Activated B cell treated with CpG ODN at 0.5 μM for 24 hours (primary cell): ENCODE results near the gene GNA14. TPM values are rescaled to one million over a fixed set of nuclear protein-coding genes. Genes with fewer than 3 reads are reported as not detected.

Experiments used
- ATAC-seq: fragments of 200-7000 bp; cut with Tn5 transposase; one replicate; pipeline ENCODE4 v1.10.0; 2021; ENCODE audit warnings: low read depth, mild to moderate bottlenecking, moderate library complexity
- CTCF ChIA-PET: fragments of 350-600 bp; sonication (Branson Sonifier 250); formaldehyde crosslinking; loops from one replicate; lab custom pipeline; 2021; ENCODE audit warnings: antibody characterized with exemption; lab: Charles Lee
- POLR2A ChIA-PET: fragments of 350-600 bp; sonication (Branson Sonifier 250); formaldehyde crosslinking; loops from one replicate; lab custom pipeline; 2021; ENCODE audit warnings: antibody characterized with exemption; lab: Charles Lee
- DNase-seq: peaks from one replicate; pipeline ENCODE4 v3.0.0; 2022
- H3K27ac Mint-ChIP-seq: one replicate; pipeline ENCODE4 v1.8.0; 2020; ENCODE audit warnings: mixed read lengths
- H3K27me3 Mint-ChIP-seq: one replicate; pipeline ENCODE4 v1.8.0; 2021; ENCODE audit warnings: mixed read lengths
- H3K36me3 Mint-ChIP-seq: one replicate; pipeline ENCODE4 v1.8.0; 2021; ENCODE audit warnings: low read depth, mixed read lengths
- H3K4me1 Mint-ChIP-seq: one replicate; pipeline ENCODE4 v1.8.0; 2021; ENCODE audit warnings: mixed read lengths
- H3K4me3 Mint-ChIP-seq: one replicate; pipeline ENCODE4 v1.8.0; 2020; ENCODE audit warnings: mild to moderate bottlenecking, mixed read lengths
- H3K9me3 Mint-ChIP-seq: one replicate; pipeline ENCODE4 v1.8.0; 2020; ENCODE audit warnings: mixed read lengths
- CTCF ChIP-seq: fragments of 200-600 bp; IDR thresholded peaks from one replicate; pipeline ENCODE4 v1.8.0; 2022; ENCODE audit warnings: antibody characterized with exemption, mild to moderate bottlenecking
- intact Hi-C: fragments of 100-400 bp; cut with micrococcal nuclease; formaldehyde crosslinking; loops from one replicate; pipeline ENCODE4 v1.15.1; 2024
- total RNA-seq: library from RNA; stranded (reverse); gene quantifications from 2 replicates; pipeline ENCODE4 v1.2.3, GENCODE V29; 2022

The GNA14 gene
- total RNA-seq, 1 donor from 2014 or later, result not detected

GRCh38 chr9:77462066-77462465 is 186.1 kb downstream of the GNA14 start:
- no peaks in the 10 kb centered on the region for H3K4me1 Mint-ChIP-seq
- ChIA-PET CTCF (no interaction called here), POLR2A (no interaction called here)
- no peak overlapping the region for H3K27ac Mint-ChIP-seq
- DNase-seq (no peak), ATAC-seq (no peak)
- no peak for TF ChIP-seq CTCF
- H3K36me3 Mint-ChIP-seq, result no peaks in the 10 kb centered on the region
- H3K4me3 Mint-ChIP-seq, result no peak overlapping the region
- intact Hi-C loops, result no loop called here
- H3K27me3 Mint-ChIP-seq, result peaks cover 7% of the 10 kb centered on the region
- no peaks in the 10 kb centered on the region for H3K9me3 Mint-ChIP-seq

DNA sequence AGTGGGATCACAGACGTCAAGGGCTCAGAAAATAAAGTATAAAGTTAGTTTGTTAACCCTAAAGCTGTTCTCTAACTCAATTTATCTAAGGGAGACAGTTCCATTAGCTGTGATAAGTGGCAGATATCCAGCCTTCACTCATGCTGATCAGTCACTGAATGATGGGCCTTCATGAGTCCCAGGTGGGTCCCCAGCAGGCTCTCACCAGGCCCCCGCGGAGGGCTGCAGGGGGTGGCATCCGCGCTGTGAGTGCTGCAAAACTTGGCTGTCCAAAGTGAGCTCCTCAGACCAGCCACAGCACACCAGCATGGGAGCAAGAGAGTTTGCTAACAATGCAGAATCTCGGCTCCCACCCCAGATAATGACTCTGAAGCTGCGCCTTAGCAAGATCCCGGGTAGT is 187.2 kb downstream of the GNA14 start:
- no peaks in the 10 kb centered on the region for H3K9me3 Mint-ChIP-seq
- H3K36me3 Mint-ChIP-seq, result no peaks in the 10 kb centered on the region
- peaks cover 2% of the 10 kb centered on the region for H3K4me1 Mint-ChIP-seq
- no peak overlapping the region for H3K27ac Mint-ChIP-seq
- peaks cover 9% of the 10 kb centered on the region for H3K27me3 Mint-ChIP-seq
- H3K4me3 Mint-ChIP-seq, result no peak overlapping the region
- intact Hi-C loops, result no loop called here
- no peak for TF ChIP-seq CTCF
- DNase-seq (no peak), ATAC-seq (no peak)
- POLR2A ChIA-PET, result no interaction called here
- CTCF ChIA-PET, result interaction anchor here (0.8 to 1.3 kb wide), 2 partner anchors 27 to 575 kb away, joined by 3 read pairs; no protein-coding TSS in a partner anchor

DNA sequence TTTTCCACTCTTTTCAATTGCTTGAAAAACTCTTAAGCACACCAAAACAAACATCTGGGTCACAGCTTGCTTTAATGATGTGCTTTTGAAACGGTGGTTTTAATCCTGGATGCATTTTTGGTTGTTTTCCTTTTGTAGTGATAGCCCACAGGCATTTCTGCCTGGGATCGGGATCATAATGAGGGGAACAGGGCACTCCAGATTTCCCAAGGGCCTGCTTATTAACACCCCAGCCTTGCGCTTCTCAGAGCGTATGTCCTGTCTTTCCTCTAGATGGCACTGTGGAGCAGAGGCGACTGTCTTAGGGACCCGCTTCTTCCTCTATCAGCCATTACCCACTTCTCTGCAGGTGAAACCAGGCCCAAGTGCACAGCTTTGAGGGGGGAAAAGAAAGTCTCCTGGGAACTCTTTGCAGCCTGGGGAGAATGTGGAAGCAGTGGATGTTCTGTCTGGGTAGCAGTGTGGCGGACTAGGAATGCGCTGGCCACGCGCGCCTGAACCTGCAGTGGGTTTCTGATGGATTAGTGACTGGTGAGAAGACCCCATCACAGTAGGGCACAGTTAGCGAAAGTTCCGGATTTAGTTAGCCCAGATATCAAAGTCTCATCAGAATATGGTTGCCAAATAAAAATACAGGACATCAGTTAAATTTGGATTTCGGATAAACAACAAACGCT is 190.1 kb downstream of the GNA14 start:
- DNase-seq, result peak; percentile 21
- intact Hi-C loops, result loop anchor here (1.0 to 5.0 kb wide), 5 partner anchors 291 to 1066 kb away; partner anchors contain the start of gene RFK
- TF ChIP-seq CTCF, result peak; percentile 74
- ATAC-seq, result peak; percentile 79
- Mint-ChIP-seq H3K4me3 (no peak overlapping the region), H3K27me3 (peaks cover 4% of the 10 kb centered on the region), H3K9me3 (no peaks in the 10 kb centered on the region), H3K36me3 (no peaks in the 10 kb centered on the region), H3K4me1 (peaks cover 6% of the 10 kb centered on the region), H3K27ac (no peak overlapping the region)
- ChIA-PET CTCF (interaction anchor here (0.7 to 3.2 kb wide), 10 partner anchors 9 to 659 kb away, joined by 3 to 27 read pairs (median 8); no protein-coding TSS in a partner anchor), POLR2A (no interaction called here)

- POLR2A ChIA-PET, result no interaction called here
Measured at GRCh38 chr9:77456829-77457437, 191.2 kb downstream of the GNA14 start.

More at GRCh38 chr9:77456829-77457437, 191.2 kb downstream of the GNA14 start:
- Mint-ChIP-seq H3K9me3 (no peaks in the 10 kb centered on the region), H3K4me3 (no peak overlapping the region), H3K4me1 (peaks cover 6% of the 10 kb centered on the region), H3K27me3 (peaks cover 4% of the 10 kb centered on the region), H3K36me3 (no peaks in the 10 kb centered on the region), H3K27ac (no peak overlapping the region)
- intact Hi-C loops, result loop anchor here (1.0 to 5.0 kb wide), 4 partner anchors 290 to 1065 kb away; partner anchors contain the start of gene RFK
- CTCF ChIA-PET, result interaction anchor here (0.7 to 3.2 kb wide), 16 partner anchors 9 to 645 kb away, joined by 3 to 27 read pairs (median 4); no protein-coding TSS in a partner anchor
- TF ChIP-seq CTCF, result no peak
- ATAC-seq (peak; percentile 85), DNase-seq (peak; percentile 59)
